ENCODE data around the gene KCNK4. TPM values are rescaled to one million over a fixed set of nuclear protein-coding genes. Genes with fewer than 3 reads are reported as not detected.
A peak's percentile ranks its signal among the peaks of the same experiment; 100 is the strongest.

The KCNK4 gene
- polyA plus RNA-seq, 3 donors: not detected

DNA sequence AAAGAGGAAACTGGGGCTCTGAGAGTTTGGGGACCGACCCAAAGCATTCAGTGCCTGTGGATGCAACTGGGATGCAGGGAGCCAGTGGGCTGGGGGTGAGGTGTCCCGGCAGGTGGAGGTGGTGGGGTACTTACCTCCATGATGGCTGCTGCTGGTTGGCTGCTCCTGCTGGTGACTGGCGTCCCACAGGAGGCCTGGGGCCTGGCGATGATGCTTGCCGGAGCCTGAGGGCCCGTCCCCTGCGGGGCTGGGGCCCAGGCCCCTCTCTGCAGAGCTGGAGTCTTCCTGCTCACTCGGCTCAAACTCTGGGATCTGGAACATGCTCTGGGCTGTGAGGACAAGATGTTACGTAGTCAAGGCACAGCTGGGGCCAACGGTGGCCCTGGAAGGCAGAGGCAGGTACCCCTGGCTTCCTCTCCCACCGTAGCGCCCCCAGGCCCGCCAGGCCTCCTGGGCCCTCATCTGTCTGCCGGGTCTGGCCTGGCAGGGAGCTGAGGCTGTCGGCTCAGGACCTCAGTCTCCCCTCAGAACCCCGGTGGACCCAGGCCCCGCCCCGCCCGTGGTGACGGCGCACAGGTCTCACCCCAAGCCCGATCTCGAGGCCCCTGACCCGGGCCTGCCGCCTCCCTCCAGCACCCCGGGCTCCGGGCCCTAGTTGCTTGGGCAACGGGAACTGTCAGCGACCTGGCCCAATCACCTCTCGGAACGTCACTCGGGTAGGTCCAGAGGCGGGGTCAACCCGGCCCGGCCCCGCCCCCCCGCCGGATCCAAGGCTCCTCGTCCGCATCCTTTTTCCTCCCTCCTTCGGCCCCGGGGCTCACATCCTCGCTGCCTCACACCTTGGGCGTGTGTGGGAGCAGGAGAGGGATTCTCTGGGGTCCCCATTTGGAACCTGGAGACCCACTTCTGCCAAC is 6.8 kb upstream of the KCNK4 start, which contains the start of gene BAD:
TSS of gene BAD (minus strand) at position 618 of the 914 bp plus-strand sequence. CDS start at position 321, 297 bp downstream.
- WGBS (ENCODE audit: insufficient coverage): 3% methylated on average over 36 of the region's 44 CpGs
- H3K4me2 ChIP-seq (replicated peaks; ENCODE audit: extremely low read depth, low read length, poor library complexity, severe bottlenecking): peak within 1 kb of the TSS; percentile 81
- Mint-ChIP-seq H3K27ac (peak within 1 kb of the TSS; percentile 92 to 98 (median 96)), H3K4me1 (peaks cover 24% of the 10 kb centered on the region), H3K27me3 (ENCODE audit: low read depth in 3 of 3) (peaks cover under 1 to 10% (median 2%) of the 10 kb centered on the region in 3 donors), H3K9me3 (no peaks in the 10 kb centered on the region), H3K36me3 (peaks cover 15 to 17% of the 10 kb centered on the region in 2 donors), H3K4me3 (peak within 1 kb of the TSS; percentile 86 to 90)
- H3K9ac ChIP-seq (ENCODE audit: insufficient read depth, low read length, poor library complexity, severe bottlenecking): peak within 1 kb of the TSS; percentile 79
- H3K79me2 ChIP-seq (ENCODE audit: insufficient read depth, low read length): peaks cover 5% of the 10 kb centered on the region
- intact Hi-C loops (cut with micrococcal nuclease): loop anchor here (1.0 to 2.0 kb wide), 3 partner anchors 14 to 16 kb away; partner anchors contain the start of gene CATSPERZ (in 1 of the 2)
- peak within 1 kb of the TSS; percentile 74 to 98 (median 81) for H3K4me3 ChIP-seq (replicated peaks in 1 of 3; ENCODE audit: low read depth in 2 of 3, low read length in 3 of 3)
- H2AFZ ChIP-seq (ENCODE audit: insufficient read depth, low read depth, low read length, poor library complexity, severe bottlenecking): peak within 1 kb of the TSS; percentile 84
- TF ChIP-seq, protein P1, sequence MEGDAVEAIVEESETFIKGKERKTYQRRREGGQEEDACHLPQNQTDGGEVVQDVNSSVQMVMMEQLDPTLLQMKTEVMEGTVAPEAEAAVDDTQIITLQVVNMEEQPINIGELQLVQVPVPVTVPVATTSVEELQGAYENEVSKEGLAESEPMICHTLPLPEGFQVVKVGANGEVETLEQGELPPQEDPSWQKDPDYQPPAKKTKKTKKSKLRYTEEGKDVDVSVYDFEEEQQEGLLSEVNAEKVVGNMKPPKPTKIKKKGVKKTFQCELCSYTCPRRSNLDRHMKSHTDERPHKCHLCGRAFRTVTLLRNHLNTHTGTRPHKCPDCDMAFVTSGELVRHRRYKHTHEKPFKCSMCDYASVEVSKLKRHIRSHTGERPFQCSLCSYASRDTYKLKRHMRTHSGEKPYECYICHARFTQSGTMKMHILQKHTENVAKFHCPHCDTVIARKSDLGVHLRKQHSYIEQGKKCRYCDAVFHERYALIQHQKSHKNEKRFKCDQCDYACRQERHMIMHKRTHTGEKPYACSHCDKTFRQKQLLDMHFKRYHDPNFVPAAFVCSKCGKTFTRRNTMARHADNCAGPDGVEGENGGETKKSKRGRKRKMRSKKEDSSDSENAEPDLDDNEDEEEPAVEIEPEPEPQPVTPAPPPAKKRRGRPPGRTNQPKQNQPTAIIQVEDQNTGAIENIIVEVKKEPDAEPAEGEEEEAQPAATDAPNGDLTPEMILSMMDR (IDR thresholded peaks at IDR 0.05): no peak
- H3K9me3 ChIP-seq (replicated peaks in 1 of 2; ENCODE audit: control insufficient read depth in 1 of 2, insufficient read depth in 1 of 2, low read length in 2 of 2): no peaks in the 10 kb centered on the region
- DNase-seq: peak; percentile 91 to 93 (median 92)
- H3K4me1 ChIP-seq (ENCODE audit: control insufficient read depth in 1 of 2, insufficient read depth in 2 of 2, low read length in 2 of 2): peaks cover 20 to 24% of the 10 kb centered on the region in 2 donors
- no peaks in the 10 kb centered on the region for H4K20me1 ChIP-seq (ENCODE audit: insufficient read depth, low read length)
- H3K27ac ChIP-seq (ENCODE audit: low read depth in 1 of 2, low read length in 2 of 2): peak within 1 kb of the TSS; percentile 91 to 100
- H3K27me3 ChIP-seq (ENCODE audit: control insufficient read depth in 2 of 2, insufficient read depth in 2 of 2, low read length in 2 of 2): no peaks in the 10 kb centered on the region
- no peaks in the 10 kb centered on the region for H3K36me3 ChIP-seq (replicated peaks in 1 of 2; ENCODE audit: control insufficient read depth in 1 of 2, insufficient read depth in 2 of 2, low read length in 2 of 2)
